Effector CD8-positive, alpha-beta T cell (primary cell): Measurements from ENCODE around the gene HLA-DMB.
"Not testable (repeated sequence)": the region's sequence is repeated elsewhere in the genome, so short reads cannot be mapped to it uniquely, and the experiment has no call there.

Experiments
- DNase-seq: peaks from one replicate; lab custom pipeline; 2025; lab: John Stamatoyannopoulos, UW

HLA-DMB gene

GRCh38 chr6:32950010-32950409 is 9.2 kb upstream of the HLA-DMB start:
- DNase-seq: no peak

- no peak for DNase-seq
These were observed 8.3 kb upstream of the HLA-DMB start for GRCh38 chr6:32949113-32949512.

- peak; percentile 18 for DNase-seq
These were observed 7.0 kb upstream of the HLA-DMB start for GRCh38 chr6:32947552-32948465.

- DNase-seq: no peak
These were observed 6.1 kb upstream of the HLA-DMB start for GRCh38 chr6:32946893-32947292.

- DNase-seq: no peak
These were observed 5.1 kb upstream of the HLA-DMB start for GRCh38 chr6:32945953-32946352.

GRCh38 chr6:32945108-32945760 is 4.4 kb upstream of the HLA-DMB start:
- DNase-seq: no peak

GRCh38 chr6:32943864-32944649 is 3.2 kb upstream of the HLA-DMB start:
- peak; percentile 6 for DNase-seq

GRCh38 chr6:32942555-32943123 is 1.8 kb upstream of the HLA-DMB start:
- not testable (repeated sequence) for DNase-seq

GRCh38 chr6:32941214-32941768 is 463 bp upstream of the HLA-DMB start:
- DNase-seq: no peak

- DNase-seq: no peak
These were observed 2.3 kb downstream of the HLA-DMB start for GRCh38 chr6:32938494-32938893.

- no peak for DNase-seq
These were observed 3.6 kb downstream of the HLA-DMB start for GRCh38 chr6:32937230-32937633.

- no peak for DNase-seq
These were observed 4.3 kb downstream of the HLA-DMB start for GRCh38 chr6:32936239-32937152.

- no peak for DNase-seq
These were observed 5.1 kb downstream of the HLA-DMB start for GRCh38 chr6:32935551-32936238.

GRCh38 chr6:32933661-32934085 is 7.2 kb downstream of the HLA-DMB start:
- peak; percentile 72 for DNase-seq

- no peak for DNase-seq
These were observed 8.5 kb downstream of the HLA-DMB start for GRCh38 chr6:32932132-32932868.

- DNase-seq: no peak
These were observed 9.6 kb downstream of the HLA-DMB start for GRCh38 chr6:32931211-32931610.

GRCh38 chr6:32922083-32922482 is 18.7 kb downstream of the HLA-DMB start:
- DNase-seq: no peak

GRCh38 chr6:32920715-32921114 is 20.1 kb downstream of the HLA-DMB start:
- DNase-seq: no peak

GRCh38 chr6:32912951-32913350 is 27.9 kb downstream of the HLA-DMB start:
- no peak for DNase-seq
